HG03460 (cell line): ENCODE measurements around the gene ZBTB4.

Source experiments
- ATAC-seq: cut with Tn5 transposase; IDR thresholded peaks from one replicate; pipeline ENCODE4 v1.9.1; 2021; ENCODE audit not compliant: unreplicated experiment

ZBTB4 gene

GRCh38 chr17:7479213-7480088 lies at the start of gene ZBTB4:
Gene ZBTB4, minus strand, starts transcription at chr17:7479631. Its CDS starts 12,830 bp downstream, at chr17:7466801.
- no peak for ATAC-seq

GRCh38 chr17:7528842-7529241 lies 49.4 kb upstream of the ZBTB4 start:
- no peak for ATAC-seq

- no peak for ATAC-seq
Observed at GRCh38 chr17:7523033-7523432, 43.6 kb upstream of the ZBTB4 start.

GRCh38 chr17:7515911-7516610 lies 36.6 kb upstream of the ZBTB4 start:
- no peak for ATAC-seq

- no peak for ATAC-seq
Observed at GRCh38 chr17:7513850-7514419, 34.5 kb upstream of the ZBTB4 start.

GRCh38 chr17:7512824-7513540 lies 33.6 kb upstream of the ZBTB4 start:
- no peak for ATAC-seq

GRCh38 chr17:7512105-7512504 lies 32.7 kb upstream of the ZBTB4 start:
- no peak for ATAC-seq

GRCh38 chr17:7511108-7511507 lies 31.7 kb upstream of the ZBTB4 start:
- ATAC-seq, result no peak

GRCh38 chr17:7509937-7510336 lies 30.5 kb upstream of the ZBTB4 start:
- ATAC-seq, result no peak

- ATAC-seq, result no peak
Observed at GRCh38 chr17:7508846-7509245, 29.4 kb upstream of the ZBTB4 start.

- no peak for ATAC-seq
Observed at GRCh38 chr17:7508145-7508544, 28.7 kb upstream of the ZBTB4 start.

- ATAC-seq, result no peak
Observed at GRCh38 chr17:7503521-7503920, 24.1 kb upstream of the ZBTB4 start.

GRCh38 chr17:7502987-7503386 lies 23.6 kb upstream of the ZBTB4 start:
- no peak for ATAC-seq

- no peak for ATAC-seq
Observed at GRCh38 chr17:7502171-7502847, 22.9 kb upstream of the ZBTB4 start.

GRCh38 chr17:7501729-7502128 lies 22.3 kb upstream of the ZBTB4 start:
- no peak for ATAC-seq

- no peak for ATAC-seq
Observed at GRCh38 chr17:7499161-7499560, 19.7 kb upstream of the ZBTB4 start.

- ATAC-seq, result no peak
Observed at GRCh38 chr17:7497636-7498035, 18.2 kb upstream of the ZBTB4 start.

GRCh38 chr17:7497228-7497627 lies 17.8 kb upstream of the ZBTB4 start:
- no peak for ATAC-seq

GRCh38 chr17:7496470-7497183 lies 17.2 kb upstream of the ZBTB4 start:
- ATAC-seq, result no peak

- ATAC-seq, result no peak
Observed at GRCh38 chr17:7495906-7496434, 16.5 kb upstream of the ZBTB4 start.
